GM19463 (cell line): ENCODE measurements around the gene CCT3.
"Not testable (repeated sequence)": the region's sequence is repeated elsewhere in the genome, so short reads cannot be mapped to it uniquely, and the experiment has no call there.

Source experiments
- ATAC-seq: cut with Tn5 transposase; IDR thresholded peaks from one replicate; pipeline ENCODE4 v1.9.1; 2021; ENCODE audit warnings: mild to moderate bottlenecking, moderate library complexity; ENCODE audit not compliant: unreplicated experiment

CCT3 gene

GRCh38 chr1:156368889-156369684 is 31.0 kb upstream of the CCT3 start, which contains the start of gene RHBG:
RHBG (plus strand) TSS chr1:156369211; CDS start chr1:156369250, 39 bp downstream.
- ATAC-seq = no peak

GRCh38 chr1:156368157-156368658 is 30.1 kb upstream of the CCT3 start:
- ATAC-seq = no peak

- ATAC-seq = no peak
These were observed 29.5 kb upstream of the CCT3 start for GRCh38 chr1:156367383-156368156.

- ATAC-seq = no peak
These were observed 28.5 kb upstream of the CCT3 start for GRCh38 chr1:156366378-156367166.

- no peak for ATAC-seq
These were observed 27.7 kb upstream of the CCT3 start for GRCh38 chr1:156365754-156366153.

- ATAC-seq = no peak
These were observed 22.4 kb upstream of the CCT3 start for GRCh38 chr1:156360534-156360933.

- ATAC-seq = no peak
These were observed 21.9 kb upstream of the CCT3 start for GRCh38 chr1:156359973-156360372.

GRCh38 chr1:156359249-156359648 is 21.2 kb upstream of the CCT3 start:
- ATAC-seq = no peak

- ATAC-seq = no peak
These were observed 20.5 kb upstream of the CCT3 start for GRCh38 chr1:156358641-156359040.

- no peak for ATAC-seq
These were observed 19.9 kb upstream of the CCT3 start for GRCh38 chr1:156357977-156358376.

GRCh38 chr1:156356875-156357534 is 18.9 kb upstream of the CCT3 start:
- no peak for ATAC-seq

- ATAC-seq = no peak
These were observed 18.3 kb upstream of the CCT3 start for GRCh38 chr1:156356262-156356874.

GRCh38 chr1:156352481-156352880 is 14.4 kb upstream of the CCT3 start:
- not testable (repeated sequence) for ATAC-seq

- ATAC-seq = no peak
These were observed 9.2 kb upstream of the CCT3 start for GRCh38 chr1:156347331-156347730.

- ATAC-seq = no peak
These were observed 8.5 kb upstream of the CCT3 start for GRCh38 chr1:156346636-156347035.

GRCh38 chr1:156346035-156346434 is 7.9 kb upstream of the CCT3 start:
- ATAC-seq = not testable (repeated sequence)

GRCh38 chr1:156344409-156344808 is 6.3 kb upstream of the CCT3 start:
- no peak for ATAC-seq

GRCh38 chr1:156342166-156342955 is 4.3 kb upstream of the CCT3 start:
- ATAC-seq = no peak

- no peak for ATAC-seq
These were observed 258 bp downstream of the CCT3 start for GRCh38 chr1:156337888-156338179.
